NCI-H1417 treated with DMSO at 0.1 percent for 48 hours (cell line): ENCODE data around the gene BPIFB1.

Source experiments
- DNase-seq: peaks from one replicate; lab custom pipeline; 2025; lab: John Stamatoyannopoulos, UW

The BPIFB1 gene

GRCh38 chr20:33272155-33272873 is 10.7 kb upstream of the BPIFB1 start:
- no peak for DNase-seq

GRCh38 chr20:33273117-33273851 is 9.7 kb upstream of the BPIFB1 start:
- DNase-seq, result no peak

- DNase-seq, result no peak
Observed at GRCh38 chr20:33275215-33275614, 7.8 kb upstream of the BPIFB1 start.

GRCh38 chr20:33275871-33276270 is 7.1 kb upstream of the BPIFB1 start:
- DNase-seq, result no peak

- DNase-seq, result no peak
Observed at GRCh38 chr20:33276303-33277113, 6.5 kb upstream of the BPIFB1 start.

GRCh38 chr20:33277471-33278441 is 5.3 kb upstream of the BPIFB1 start:
- DNase-seq, result no peak

GRCh38 chr20:33278700-33279099 is 4.3 kb upstream of the BPIFB1 start:
- DNase-seq, result no peak

GRCh38 chr20:33279261-33279910 is 3.6 kb upstream of the BPIFB1 start:
- DNase-seq, result no peak

- no peak for DNase-seq
Observed at GRCh38 chr20:33280000-33280680, 2.9 kb upstream of the BPIFB1 start.

- DNase-seq, result no peak
Observed at GRCh38 chr20:33280775-33281174, 2.2 kb upstream of the BPIFB1 start.

- DNase-seq, result no peak
Observed at GRCh38 chr20:33281550-33282146, 1.4 kb upstream of the BPIFB1 start.

- no peak for DNase-seq
Observed at GRCh38 chr20:33282196-33282934, 649 bp upstream of the BPIFB1 start.

- no peak for DNase-seq
Observed at GRCh38 chr20:33284284-33284683, 1.3 kb downstream of the BPIFB1 start.

- no peak for DNase-seq
Observed at GRCh38 chr20:33284937-33285336, 1.9 kb downstream of the BPIFB1 start.

GRCh38 chr20:33285861-33286495 is 3.0 kb downstream of the BPIFB1 start:
- DNase-seq, result no peak

- no peak for DNase-seq
Observed at GRCh38 chr20:33287884-33288283, 4.9 kb downstream of the BPIFB1 start.

- no peak for DNase-seq
Observed at GRCh38 chr20:33290852-33291251, 7.8 kb downstream of the BPIFB1 start.

- DNase-seq, result no peak
Observed at GRCh38 chr20:33291416-33291815, 8.4 kb downstream of the BPIFB1 start.

- no peak for DNase-seq
Observed at GRCh38 chr20:33291830-33292355, 8.9 kb downstream of the BPIFB1 start.
